GM12873 (cell line): Measurements from ENCODE around the gene ARHGAP12.

Experiments
- TF ChIP-seq, protein P1 (sequence below): IDR thresholded peaks from 2 replicates; pipeline ENCODE4 v1.5.1; 2012; ENCODE audit warnings: low read depth, mild to moderate bottlenecking, moderate library complexity, low read length, control low read depth; ENCODE audit not compliant: insufficient read depth; ENCODE audit errors: missing control alignments

The ARHGAP12 gene

GRCh38 chr10:31954410-31955191, 26.0 kb upstream of the ARHGAP12 start:
- TF ChIP-seq, protein P1, sequence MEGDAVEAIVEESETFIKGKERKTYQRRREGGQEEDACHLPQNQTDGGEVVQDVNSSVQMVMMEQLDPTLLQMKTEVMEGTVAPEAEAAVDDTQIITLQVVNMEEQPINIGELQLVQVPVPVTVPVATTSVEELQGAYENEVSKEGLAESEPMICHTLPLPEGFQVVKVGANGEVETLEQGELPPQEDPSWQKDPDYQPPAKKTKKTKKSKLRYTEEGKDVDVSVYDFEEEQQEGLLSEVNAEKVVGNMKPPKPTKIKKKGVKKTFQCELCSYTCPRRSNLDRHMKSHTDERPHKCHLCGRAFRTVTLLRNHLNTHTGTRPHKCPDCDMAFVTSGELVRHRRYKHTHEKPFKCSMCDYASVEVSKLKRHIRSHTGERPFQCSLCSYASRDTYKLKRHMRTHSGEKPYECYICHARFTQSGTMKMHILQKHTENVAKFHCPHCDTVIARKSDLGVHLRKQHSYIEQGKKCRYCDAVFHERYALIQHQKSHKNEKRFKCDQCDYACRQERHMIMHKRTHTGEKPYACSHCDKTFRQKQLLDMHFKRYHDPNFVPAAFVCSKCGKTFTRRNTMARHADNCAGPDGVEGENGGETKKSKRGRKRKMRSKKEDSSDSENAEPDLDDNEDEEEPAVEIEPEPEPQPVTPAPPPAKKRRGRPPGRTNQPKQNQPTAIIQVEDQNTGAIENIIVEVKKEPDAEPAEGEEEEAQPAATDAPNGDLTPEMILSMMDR, result no peak

DNA sequence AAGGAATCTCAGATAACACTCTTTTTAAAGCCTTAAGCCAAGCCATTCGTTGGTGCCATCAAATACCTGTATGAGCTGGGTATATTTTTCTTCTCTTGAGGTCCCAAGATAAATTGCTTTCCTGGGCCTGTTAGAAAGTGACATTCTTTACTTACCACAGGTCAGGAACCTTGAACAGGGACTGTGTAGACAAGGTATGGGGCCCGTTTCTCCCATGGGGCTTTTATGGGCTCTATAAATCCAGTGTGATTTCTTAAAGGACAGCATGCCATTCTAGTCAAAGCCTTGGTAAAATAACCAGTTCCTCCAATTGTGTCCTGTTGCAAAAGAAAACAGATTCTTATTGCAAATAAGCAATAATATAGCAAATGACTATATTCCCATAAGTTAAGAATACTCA, 24.8 kb upstream of the ARHGAP12 start:
- TF ChIP-seq, protein P1, result no peak

DNA sequence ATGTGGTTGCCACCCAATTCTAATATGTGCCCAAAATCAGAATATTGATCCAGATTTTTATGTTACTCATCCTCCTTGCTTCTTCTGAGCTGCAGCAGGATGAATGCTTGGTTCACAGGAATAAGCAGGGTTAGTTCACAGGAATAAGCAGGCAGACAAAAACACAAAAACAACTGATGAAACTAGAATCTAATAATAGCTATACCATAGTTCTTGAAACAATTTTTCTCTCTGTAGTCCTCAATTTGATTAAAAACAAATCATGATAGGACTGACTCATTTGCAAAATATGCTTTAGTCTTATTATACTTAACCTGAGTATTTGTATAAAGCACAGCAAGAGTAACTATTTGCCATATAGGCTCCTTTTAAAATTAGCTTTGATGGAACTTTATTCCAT, 24.4 kb upstream of the ARHGAP12 start:
- TF ChIP-seq, protein P1, result no peak

GRCh38 chr10:31952066-31952465, 23.4 kb upstream of the ARHGAP12 start:
- TF ChIP-seq, protein P1, result no peak

DNA sequence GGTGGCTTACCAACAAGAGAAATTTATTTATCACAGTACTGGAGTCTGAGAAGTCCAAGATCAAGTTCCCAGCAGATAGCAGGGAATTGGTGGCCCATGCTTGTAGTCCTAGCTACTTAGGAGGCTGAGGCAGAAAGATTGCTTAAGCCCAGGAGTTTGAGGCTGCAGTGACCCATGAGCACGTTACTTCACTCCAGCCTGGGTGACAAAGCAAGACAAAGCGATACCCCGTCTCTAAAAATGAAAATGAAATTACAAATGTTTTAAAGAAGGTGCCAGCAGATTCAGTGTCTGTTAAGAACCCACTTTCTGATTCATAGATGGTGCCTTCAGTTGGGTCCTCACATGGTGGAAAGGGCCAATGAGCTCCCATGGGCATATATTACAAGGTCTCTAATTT, 20.6 kb upstream of the ARHGAP12 start:
- TF ChIP-seq, protein P1, result no peak

DNA sequence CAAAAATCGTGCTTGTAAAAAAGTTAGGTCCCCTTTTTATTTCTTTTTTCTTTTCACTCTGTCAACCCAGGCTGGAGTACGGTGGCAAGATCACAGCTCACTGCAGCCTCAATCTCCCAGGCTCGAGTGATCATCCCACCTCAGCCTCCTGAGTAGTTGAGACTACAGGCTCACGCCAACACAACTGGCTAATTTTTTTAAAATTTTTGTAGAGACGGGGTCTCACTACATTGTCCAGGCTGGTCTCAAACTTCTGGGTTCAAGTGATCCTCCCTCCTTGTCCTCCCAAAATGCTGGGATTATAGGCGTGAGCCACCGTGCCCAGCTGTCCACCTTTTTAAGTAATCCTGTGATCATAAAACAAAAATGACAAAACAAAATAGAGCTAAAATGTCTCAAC, 19.4 kb upstream of the ARHGAP12 start:
- TF ChIP-seq, protein P1, result no peak

DNA sequence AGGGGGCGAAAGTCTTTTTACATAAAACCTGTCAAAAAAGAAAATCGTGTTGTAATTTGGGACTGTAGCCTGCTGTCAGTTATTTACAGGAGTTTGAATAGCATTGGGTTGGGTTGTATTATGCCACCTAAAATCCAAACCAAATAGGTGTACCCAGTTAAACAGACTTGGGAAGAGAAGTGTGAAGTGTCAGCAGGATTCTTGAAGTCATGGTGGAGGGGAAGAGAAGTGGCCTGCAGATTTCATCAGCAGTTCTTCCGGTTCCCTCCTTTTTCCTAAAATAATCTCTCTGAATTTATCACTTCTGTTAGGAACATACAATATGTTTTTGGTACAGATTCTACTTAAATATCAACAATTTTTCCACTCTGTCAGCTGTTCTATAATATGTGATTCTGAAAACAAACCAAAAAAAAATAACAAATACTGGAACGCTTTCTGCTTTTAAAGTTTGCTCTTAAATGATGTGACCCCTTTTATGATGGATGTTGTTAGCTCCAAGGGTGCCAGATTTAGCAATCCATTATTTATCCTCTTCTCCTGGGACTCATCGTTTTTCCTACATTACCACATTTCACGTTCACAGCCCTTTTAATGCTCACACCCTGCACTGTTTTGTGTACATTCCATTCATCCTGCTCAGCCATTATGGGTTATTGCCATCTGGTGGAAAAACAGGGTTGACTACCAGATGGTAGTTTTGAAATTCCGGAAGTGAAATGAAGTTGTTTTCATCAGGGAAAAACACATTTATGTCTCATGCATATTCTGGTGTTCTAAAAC, 18.7 kb upstream of the ARHGAP12 start:
- TF ChIP-seq, protein P1, result no peak
